Kidney epithelial cell (primary cell): ENCODE data around the gene CDC20. TPM values are rescaled to one million over a fixed set of nuclear protein-coding genes. Genes with fewer than 3 reads are reported as not detected.

Experiments
- DNase-seq: peaks from one replicate; pipeline ENCODE4 v3.0.0-alpha.2; 2010; ENCODE audit warnings: low read depth
- H3K27me3 ChIP-seq: 2 replicates; pipeline ENCODE4 v1.6.0; 2011; ENCODE audit warnings: low read length; ENCODE audit not compliant: control insufficient read depth, insufficient read depth
- H3K36me3 ChIP-seq: 2 replicates; pipeline ENCODE4 v1.5.1; 2011; ENCODE audit warnings: low read length; ENCODE audit not compliant: control insufficient read depth, insufficient read depth
- H3K4me3 ChIP-seq: 2 replicates; pipeline ENCODE4 v1.5.1; 2011; ENCODE audit warnings: low read depth, mild to moderate bottlenecking, control low read depth, low read length
- CTCF ChIP-seq: IDR thresholded peaks from 2 replicates; pipeline ENCODE4 v1.5.1; 2011; ENCODE audit warnings: mild to moderate bottlenecking, moderate library complexity, low read length, control low read depth, inconsistent platforms; ENCODE audit not compliant: insufficient read depth, poor library complexity, severe bottlenecking
- total RNA-seq: library from RNA; depleted of rRNA; stranded (reverse); fragments of >200 nt; gene quantifications from 2 replicates; pipeline ENCODE4 v1.2.3, GENCODE V29; 2015

Gene CDC20
- total RNA-seq, 1 donor from 2014 or later, result 16.2 TPM

- Histone ChIP-seq H3K4me3 (no peak overlapping the region), H3K27me3 (no peaks in the 10 kb centered on the region), H3K36me3 (no peaks in the 10 kb centered on the region)
- DNase-seq, result no peak
- TF ChIP-seq CTCF, result no peak
Observed at GRCh38 chr1:43373066-43373940, 14.5 kb downstream of the CDC20 start.

- DNase-seq, result no peak
- TF ChIP-seq CTCF, result no peak
Observed at GRCh38 chr1:43376723-43377235, 18.0 kb downstream of the CDC20 start.

GRCh38 chr1:43377831-43378230 is 19.1 kb downstream of the CDC20 start:
- H3K27me3 ChIP-seq, result no peaks in the 10 kb centered on the region
- H3K4me3 ChIP-seq, result no peak overlapping the region
- no peak for TF ChIP-seq CTCF
- no peak for DNase-seq
- no peaks in the 10 kb centered on the region for H3K36me3 ChIP-seq

More at GRCh38 chr1:43376723-43377235, 18.0 kb downstream of the CDC20 start:
- Histone ChIP-seq H3K4me3 (no peak overlapping the region), H3K27me3 (no peaks in the 10 kb centered on the region), H3K36me3 (no peaks in the 10 kb centered on the region)

GRCh38 chr1:43379476-43379875 is 20.7 kb downstream of the CDC20 start:
- DNase-seq, result no peak
- H3K36me3 ChIP-seq, result no peaks in the 10 kb centered on the region
- TF ChIP-seq CTCF, result no peak

GRCh38 chr1:43381612-43382011 is 22.8 kb downstream of the CDC20 start:
- peaks cover 3% of the 10 kb centered on the region for H3K36me3 ChIP-seq
- no peak for TF ChIP-seq CTCF

More at GRCh38 chr1:43379476-43379875, 20.7 kb downstream of the CDC20 start:
- Histone ChIP-seq H3K4me3 (no peak overlapping the region), H3K27me3 (no peaks in the 10 kb centered on the region)

More at GRCh38 chr1:43381612-43382011, 22.8 kb downstream of the CDC20 start:
- no peak overlapping the region for H3K4me3 ChIP-seq
- DNase-seq, result no peak
- H3K27me3 ChIP-seq, result no peaks in the 10 kb centered on the region
